ENCODE data around the gene PTCH2.

Gene PTCH2, protein sequence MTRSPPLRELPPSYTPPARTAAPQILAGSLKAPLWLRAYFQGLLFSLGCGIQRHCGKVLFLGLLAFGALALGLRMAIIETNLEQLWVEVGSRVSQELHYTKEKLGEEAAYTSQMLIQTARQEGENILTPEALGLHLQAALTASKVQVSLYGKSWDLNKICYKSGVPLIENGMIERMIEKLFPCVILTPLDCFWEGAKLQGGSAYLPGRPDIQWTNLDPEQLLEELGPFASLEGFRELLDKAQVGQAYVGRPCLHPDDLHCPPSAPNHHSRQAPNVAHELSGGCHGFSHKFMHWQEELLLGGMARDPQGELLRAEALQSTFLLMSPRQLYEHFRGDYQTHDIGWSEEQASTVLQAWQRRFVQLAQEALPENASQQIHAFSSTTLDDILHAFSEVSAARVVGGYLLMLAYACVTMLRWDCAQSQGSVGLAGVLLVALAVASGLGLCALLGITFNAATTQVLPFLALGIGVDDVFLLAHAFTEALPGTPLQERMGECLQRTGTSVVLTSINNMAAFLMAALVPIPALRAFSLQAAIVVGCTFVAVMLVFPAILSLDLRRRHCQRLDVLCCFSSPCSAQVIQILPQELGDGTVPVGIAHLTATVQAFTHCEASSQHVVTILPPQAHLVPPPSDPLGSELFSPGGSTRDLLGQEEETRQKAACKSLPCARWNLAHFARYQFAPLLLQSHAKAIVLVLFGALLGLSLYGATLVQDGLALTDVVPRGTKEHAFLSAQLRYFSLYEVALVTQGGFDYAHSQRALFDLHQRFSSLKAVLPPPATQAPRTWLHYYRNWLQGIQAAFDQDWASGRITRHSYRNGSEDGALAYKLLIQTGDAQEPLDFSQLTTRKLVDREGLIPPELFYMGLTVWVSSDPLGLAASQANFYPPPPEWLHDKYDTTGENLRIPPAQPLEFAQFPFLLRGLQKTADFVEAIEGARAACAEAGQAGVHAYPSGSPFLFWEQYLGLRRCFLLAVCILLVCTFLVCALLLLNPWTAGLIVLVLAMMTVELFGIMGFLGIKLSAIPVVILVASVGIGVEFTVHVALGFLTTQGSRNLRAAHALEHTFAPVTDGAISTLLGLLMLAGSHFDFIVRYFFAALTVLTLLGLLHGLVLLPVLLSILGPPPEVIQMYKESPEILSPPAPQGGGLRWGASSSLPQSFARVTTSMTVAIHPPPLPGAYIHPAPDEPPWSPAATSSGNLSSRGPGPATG

DNA sequence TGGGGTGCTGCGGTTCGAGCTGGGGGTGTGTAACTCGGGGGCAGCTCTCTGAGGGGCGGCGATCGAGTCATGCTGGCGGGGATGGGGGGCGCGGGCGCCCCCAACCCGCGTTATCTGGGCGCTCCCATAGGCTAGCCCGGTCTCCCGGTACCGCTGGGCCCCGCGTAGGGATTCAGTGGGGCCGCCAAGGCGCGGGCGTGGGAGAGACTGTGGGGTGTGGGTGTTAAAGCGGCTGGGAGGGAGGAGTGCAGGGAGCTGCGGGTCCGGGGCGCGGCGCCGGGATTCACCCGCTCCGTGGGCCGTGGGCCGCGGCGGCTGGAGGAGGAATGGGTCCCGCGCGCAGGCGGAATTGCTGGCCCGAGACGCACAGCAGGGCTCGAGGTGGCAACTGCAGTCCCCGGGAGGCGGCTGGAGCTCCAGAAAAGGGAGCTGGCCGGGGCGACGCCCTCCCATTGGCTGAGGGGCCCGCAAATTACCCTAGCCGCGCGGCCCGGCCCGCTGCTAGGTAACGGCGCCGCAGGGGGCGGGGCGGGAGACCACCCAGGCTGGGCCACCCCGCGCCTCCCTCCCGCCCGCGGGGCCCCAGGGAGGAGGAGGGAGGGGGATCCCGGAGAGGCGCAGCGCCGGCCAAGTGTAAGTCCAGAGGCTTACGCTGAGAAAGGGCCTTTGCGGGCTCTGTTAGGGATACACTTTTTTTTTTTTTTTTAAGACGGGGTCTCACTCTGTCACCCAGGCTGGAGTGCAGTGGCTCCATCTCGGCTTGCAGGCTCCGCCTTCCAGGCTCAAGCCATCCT, at the start of gene PTCH2:
TSS of gene PTCH2 (minus strand) at position 392 of the 794 bp plus-strand sequence. CDS start at position 71, 321 bp downstream.
- peaks cover 28% of the 10 kb centered on the region for H3K27me3 Mint-ChIP-seq (ENCODE audit: low read depth)
- peak within 1 kb of the TSS; percentile 23 for H3K4me3 Mint-ChIP-seq
- peaks cover 5% of the 10 kb centered on the region for H3K36me3 Mint-ChIP-seq (ENCODE audit: low read depth)
- no peak within 1 kb of the TSS for H3K27ac Mint-ChIP-seq
- H3K9me3 Mint-ChIP-seq = no peaks in the 10 kb centered on the region
- H3K4me1 Mint-ChIP-seq (ENCODE audit: low read depth) = no peaks in the 10 kb centered on the region

DNA sequence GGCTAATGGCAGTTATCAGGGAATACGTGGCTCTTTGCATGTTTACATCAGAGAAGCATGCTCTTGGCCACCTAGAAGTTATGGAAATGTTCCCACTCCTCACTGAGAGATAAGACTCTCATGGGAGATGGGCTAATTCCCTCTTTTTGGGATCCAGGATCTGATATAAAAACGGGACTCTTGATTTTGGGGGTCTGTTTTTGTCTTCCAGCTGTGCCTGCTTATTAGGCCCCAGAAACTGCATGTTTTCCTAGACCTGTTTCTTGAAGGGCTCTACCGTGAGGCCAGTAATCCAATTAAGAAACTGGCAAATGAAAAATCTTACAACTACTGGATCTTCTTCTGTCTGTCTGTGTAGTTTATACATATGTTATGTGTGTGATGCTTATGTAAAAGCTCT, 47.0 kb upstream of the PTCH2 start:
- Mint-ChIP-seq H3K27me3 (ENCODE audit: low read depth) (no peaks in the 10 kb centered on the region), H3K9me3 (peaks cover 38% of the 10 kb centered on the region), H3K4me3 (no peak overlapping the region), H3K36me3 (ENCODE audit: low read depth) (peaks cover 47% of the 10 kb centered on the region), H3K4me1 (ENCODE audit: low read depth) (peaks cover 5% of the 10 kb centered on the region), H3K27ac (no peak overlapping the region)

DNA sequence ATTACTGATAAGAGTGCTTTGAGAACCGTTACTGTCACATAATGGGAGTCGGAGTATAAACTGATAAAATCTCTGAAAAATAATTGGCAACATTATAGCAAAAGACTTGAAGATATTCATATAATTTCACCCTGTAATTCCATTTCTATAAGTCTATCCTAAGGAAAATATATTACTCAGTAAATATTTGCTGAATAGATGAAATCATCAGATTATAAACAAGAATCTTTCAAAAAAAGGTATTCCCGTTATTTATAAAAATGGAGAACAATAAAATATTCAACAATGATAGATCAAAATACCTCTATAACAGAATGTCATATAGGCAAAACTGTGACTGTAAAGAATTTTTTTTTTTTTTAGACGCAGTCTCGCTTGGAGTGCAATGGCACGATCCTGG, 42.4 kb upstream of the PTCH2 start:
- Mint-ChIP-seq H3K27me3 (ENCODE audit: low read depth) (no peaks in the 10 kb centered on the region), H3K4me3 (no peak overlapping the region), H3K4me1 (ENCODE audit: low read depth) (no peaks in the 10 kb centered on the region), H3K9me3 (peaks cover 33% of the 10 kb centered on the region), H3K36me3 (ENCODE audit: low read depth) (peaks cover 48% of the 10 kb centered on the region), H3K27ac (no peak overlapping the region)

DNA sequence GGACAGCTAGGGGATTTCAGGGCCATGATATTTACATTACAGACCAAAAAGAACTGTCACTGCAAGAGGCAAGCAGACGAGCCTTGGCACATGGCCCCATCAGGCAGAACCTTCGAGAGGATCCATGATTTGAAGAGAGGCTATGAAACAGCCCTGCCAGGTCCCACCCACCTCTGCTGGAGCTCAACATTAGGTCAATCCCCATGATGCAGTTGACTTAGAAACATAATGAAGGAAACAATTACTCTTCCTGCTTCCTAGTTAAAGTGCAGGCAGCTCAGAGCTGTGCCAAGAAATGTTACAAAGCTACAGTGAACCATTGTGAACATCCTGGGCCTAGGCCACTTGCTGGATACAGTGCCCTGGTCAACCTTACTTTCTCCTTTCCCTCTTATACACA, 41.7 kb upstream of the PTCH2 start:
- Mint-ChIP-seq H3K4me3 (no peak overlapping the region), H3K36me3 (ENCODE audit: low read depth) (peaks cover 45% of the 10 kb centered on the region), H3K9me3 (peaks cover 28% of the 10 kb centered on the region), H3K4me1 (ENCODE audit: low read depth) (no peaks in the 10 kb centered on the region), H3K27me3 (ENCODE audit: low read depth) (no peaks in the 10 kb centered on the region), H3K27ac (no peak overlapping the region)

DNA sequence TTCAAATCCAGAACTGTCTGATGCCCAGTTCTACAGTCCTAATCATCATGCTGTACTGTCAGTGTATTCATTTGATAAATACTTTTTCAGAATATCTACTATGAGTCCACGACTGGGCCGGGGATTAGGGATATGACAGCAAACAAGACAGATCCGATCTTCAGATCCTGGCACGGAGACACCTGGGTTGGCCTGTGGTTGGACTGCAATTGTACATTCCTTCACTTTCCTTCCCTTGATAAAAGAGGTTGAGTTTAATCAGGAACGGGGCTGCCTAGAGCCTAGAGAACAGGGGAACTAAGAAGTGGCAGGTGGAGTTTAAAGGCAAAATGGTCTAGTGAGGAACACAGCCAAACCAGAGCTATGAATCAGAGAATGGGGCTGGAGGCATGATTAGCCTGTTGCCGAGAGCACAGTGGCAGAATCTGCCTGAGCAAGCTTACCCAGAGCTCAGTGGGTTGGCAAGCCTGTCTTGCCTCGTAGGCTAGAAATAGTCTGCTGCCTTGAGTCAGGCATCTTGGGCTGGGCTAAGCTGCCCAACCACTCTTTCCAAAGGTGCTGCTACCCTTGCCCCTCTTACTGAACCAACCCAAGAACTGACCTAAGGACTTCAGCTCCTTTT, 38.1 kb upstream of the PTCH2 start:
- Mint-ChIP-seq H3K4me3 (no peak overlapping the region), H3K4me1 (ENCODE audit: low read depth) (no peaks in the 10 kb centered on the region), H3K27me3 (ENCODE audit: low read depth) (no peaks in the 10 kb centered on the region), H3K27ac (no peak overlapping the region), H3K9me3 (peaks cover 4% of the 10 kb centered on the region), H3K36me3 (ENCODE audit: low read depth) (peaks cover 28% of the 10 kb centered on the region)

DNA sequence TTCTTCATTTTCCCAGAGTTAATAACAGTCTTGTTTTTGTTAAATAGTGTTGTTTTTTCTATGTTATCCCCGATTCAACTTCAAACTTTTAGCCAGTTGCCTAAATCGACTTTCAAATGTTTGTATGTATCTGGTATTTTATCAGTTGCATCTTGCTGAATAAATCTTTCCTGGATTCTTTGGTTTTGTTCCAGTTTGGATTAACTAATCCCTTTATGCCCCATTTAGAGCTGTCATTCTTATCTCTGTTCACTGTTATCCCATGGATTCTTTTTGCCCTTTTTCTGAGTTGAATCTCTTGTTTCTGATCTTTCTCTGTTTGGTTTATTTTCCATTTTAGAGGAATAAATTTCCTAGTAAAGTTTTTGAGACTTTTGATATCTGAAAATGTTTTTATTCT, 31.1 kb upstream of the PTCH2 start:
- Mint-ChIP-seq H3K36me3 (ENCODE audit: low read depth) (peaks cover 22% of the 10 kb centered on the region), H3K27ac (no peak overlapping the region), H3K4me3 (no peak overlapping the region), H3K4me1 (ENCODE audit: low read depth) (no peaks in the 10 kb centered on the region), H3K9me3 (no peaks in the 10 kb centered on the region), H3K27me3 (ENCODE audit: low read depth) (no peaks in the 10 kb centered on the region)

DNA sequence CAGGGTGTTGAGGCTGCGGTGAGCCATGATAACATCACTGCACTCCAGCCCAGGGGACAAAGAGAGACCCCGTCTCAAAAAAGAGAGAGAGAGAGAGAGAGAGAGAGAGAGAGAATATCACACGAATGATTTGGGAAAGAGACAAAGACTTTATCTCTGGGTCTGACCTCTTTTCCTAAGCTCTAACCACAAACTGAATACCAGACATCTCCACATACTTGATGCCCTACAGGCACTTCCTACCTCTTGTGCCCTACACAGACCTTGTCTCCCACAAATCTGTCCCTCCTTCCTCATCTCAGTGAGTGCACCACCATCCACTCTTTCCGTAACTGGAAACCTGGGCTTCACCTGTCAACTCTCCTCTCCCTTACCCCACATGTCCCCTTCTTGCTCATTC, 27.0 kb upstream of the PTCH2 start:
- no peak overlapping the region for H3K4me3 Mint-ChIP-seq
- no peaks in the 10 kb centered on the region for H3K4me1 Mint-ChIP-seq (ENCODE audit: low read depth)
- H3K27ac Mint-ChIP-seq = no peak overlapping the region
- H3K9me3 Mint-ChIP-seq = no peaks in the 10 kb centered on the region
- H3K27me3 Mint-ChIP-seq (ENCODE audit: low read depth) = no peaks in the 10 kb centered on the region
- H3K36me3 Mint-ChIP-seq (ENCODE audit: low read depth) = peaks cover 25% of the 10 kb centered on the region

DNA sequence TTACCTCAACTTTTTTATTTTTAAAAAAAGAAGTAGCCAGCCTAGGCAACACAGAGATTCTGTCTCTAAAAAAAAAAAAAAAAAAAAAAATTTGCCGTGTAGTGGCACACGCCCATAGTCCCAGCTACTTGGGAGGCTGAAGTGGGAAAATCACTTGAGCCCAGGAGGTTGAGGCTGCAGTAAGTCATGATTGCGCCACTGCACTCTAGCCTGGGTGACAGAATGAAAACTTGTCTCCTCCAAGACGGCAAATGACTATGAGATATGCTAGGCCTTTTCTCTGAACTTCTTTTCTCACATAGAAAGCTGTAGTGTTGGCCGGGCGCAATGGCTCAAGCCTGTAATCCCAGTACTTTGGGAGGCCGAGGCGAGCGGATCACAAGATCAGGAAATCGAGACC, 24.7 kb upstream of the PTCH2 start:
- Mint-ChIP-seq H3K4me1 (ENCODE audit: low read depth) (no peaks in the 10 kb centered on the region), H3K27ac (no peak overlapping the region), H3K36me3 (ENCODE audit: low read depth) (peaks cover 18% of the 10 kb centered on the region), H3K4me3 (no peak overlapping the region), H3K9me3 (no peaks in the 10 kb centered on the region), H3K27me3 (ENCODE audit: low read depth) (no peaks in the 10 kb centered on the region)

DNA sequence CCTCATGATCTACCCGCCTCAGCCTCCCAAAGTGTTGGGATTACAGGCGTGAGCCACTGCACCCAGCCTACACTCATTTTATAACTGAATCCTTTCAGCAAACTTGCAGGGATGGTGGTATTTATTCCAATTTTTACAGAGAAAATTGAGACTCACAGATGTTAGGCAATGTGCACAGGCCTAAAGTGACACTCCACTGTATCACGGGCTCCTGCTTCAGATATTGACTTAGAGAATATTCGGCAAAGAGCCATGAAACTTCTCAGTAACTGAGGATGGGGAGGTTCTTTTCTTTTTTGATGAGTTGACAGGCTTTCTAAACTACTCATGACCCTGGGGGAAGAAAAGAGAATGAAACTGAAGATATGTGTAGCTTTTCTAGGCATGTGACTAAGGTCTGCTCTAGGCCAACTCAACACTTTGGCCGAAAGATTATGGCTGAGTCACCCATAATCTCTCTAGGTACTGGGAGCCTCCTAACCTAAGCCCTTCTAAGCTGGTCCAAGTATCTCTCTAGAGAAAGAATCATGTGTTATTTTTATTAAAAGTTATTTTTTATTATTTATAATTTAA, 19.9 kb upstream of the PTCH2 start:
- peaks cover 6% of the 10 kb centered on the region for H3K36me3 Mint-ChIP-seq (ENCODE audit: low read depth)
- H3K9me3 Mint-ChIP-seq = no peaks in the 10 kb centered on the region
- H3K4me1 Mint-ChIP-seq (ENCODE audit: low read depth) = no peaks in the 10 kb centered on the region
- H3K4me3 Mint-ChIP-seq = no peak overlapping the region
- no peak overlapping the region for H3K27ac Mint-ChIP-seq
- no peaks in the 10 kb centered on the region for H3K27me3 Mint-ChIP-seq (ENCODE audit: low read depth)

DNA sequence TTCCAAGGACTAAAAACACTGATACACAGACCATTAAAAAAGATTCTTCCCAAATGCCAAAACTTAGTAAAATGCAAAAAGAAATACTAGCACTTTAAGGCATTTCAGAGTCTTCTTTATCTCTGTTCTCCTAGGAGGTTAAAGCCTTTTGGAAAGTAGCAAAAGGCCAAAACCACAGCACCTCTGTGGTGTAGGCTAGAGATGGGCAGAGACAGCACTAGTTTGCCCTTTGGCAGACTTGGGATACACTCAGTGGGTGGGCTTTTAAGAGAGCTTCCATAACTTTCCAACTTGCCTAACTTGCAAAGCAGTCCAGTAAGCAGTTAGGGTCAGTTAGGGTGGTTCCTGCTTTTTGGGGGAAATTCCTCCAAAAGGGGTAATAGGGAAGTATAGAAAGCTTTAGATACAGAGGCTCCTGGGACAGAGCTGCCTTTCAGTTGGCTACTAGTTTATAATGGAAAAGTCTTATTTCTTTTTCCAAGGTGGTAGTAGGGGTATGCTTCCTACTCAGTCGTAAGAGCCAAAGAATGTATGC, 17.9 kb upstream of the PTCH2 start:
- Mint-ChIP-seq H3K4me1 (ENCODE audit: low read depth) (no peaks in the 10 kb centered on the region), H3K27me3 (ENCODE audit: low read depth) (no peaks in the 10 kb centered on the region), H3K27ac (no peak overlapping the region), H3K36me3 (ENCODE audit: low read depth) (peaks cover 10% of the 10 kb centered on the region), H3K4me3 (no peak overlapping the region), H3K9me3 (no peaks in the 10 kb centered on the region)

DNA sequence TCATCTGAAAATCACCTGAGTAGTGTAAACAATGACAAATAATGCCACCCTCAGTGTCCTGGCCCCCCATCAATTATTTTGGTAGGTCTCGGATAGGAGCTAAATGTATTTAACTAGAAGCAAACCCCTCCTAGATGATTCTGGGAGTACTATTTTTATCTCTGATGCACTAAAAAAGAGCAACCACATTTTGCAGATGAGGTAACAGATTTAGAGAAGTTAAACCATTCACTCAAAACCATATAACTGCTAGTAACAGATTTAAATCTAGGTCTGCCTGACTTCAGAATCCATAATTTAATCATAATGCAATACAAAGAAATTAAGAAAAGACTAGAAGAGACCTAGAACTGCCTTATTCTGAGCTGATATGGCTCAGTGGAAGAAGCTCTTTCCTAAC, 17.3 kb upstream of the PTCH2 start:
- Mint-ChIP-seq H3K27me3 (ENCODE audit: low read depth) (no peaks in the 10 kb centered on the region), H3K27ac (no peak overlapping the region), H3K4me3 (no peak overlapping the region), H3K4me1 (ENCODE audit: low read depth) (no peaks in the 10 kb centered on the region), H3K9me3 (no peaks in the 10 kb centered on the region), H3K36me3 (ENCODE audit: low read depth) (peaks cover 10% of the 10 kb centered on the region)

DNA sequence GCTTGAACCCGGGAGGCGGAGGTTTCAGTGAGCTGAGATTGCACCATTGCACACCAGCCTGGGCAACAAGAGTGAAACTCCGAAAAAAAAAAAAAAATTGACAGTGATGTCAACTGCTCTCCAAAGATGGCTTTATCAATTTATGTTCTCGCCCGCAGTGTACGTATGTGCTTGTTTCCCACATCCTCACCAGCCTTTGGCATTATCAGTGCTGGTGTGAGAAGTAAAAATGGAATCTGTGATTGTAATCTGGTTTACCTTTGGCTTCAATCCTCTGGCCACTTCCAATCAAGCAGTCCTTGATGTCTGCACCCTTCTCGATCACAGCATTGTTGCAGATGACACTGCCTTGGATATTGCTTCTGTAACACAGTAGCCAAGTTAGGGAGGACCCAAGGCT, 14.4 kb upstream of the PTCH2 start:
- peaks cover 9% of the 10 kb centered on the region for H3K36me3 Mint-ChIP-seq (ENCODE audit: low read depth)
- H3K9me3 Mint-ChIP-seq = no peaks in the 10 kb centered on the region
- H3K4me1 Mint-ChIP-seq (ENCODE audit: low read depth) = no peaks in the 10 kb centered on the region
- H3K4me3 Mint-ChIP-seq = no peak overlapping the region
- H3K27ac Mint-ChIP-seq = no peak overlapping the region
- no peaks in the 10 kb centered on the region for H3K27me3 Mint-ChIP-seq (ENCODE audit: low read depth)

DNA sequence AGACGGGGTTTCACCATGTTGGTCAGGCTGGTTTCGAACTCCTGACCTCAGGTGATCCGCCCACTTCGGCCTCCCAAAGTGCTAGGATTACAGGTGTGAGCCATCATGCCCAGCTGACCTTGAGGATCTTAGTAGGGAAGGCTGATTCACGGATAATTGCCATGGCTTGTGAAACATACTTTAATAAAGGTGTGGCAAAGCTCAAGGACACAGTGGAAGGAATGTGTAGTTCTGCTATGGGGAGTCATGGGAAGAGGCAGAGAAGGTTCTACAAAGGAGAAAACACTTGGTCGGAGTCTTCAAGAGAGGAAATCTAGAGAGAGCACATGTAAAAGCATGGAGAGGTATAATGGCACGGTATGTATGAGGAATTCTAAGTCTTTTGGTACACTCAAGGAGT, 12.7 kb upstream of the PTCH2 start:
- Mint-ChIP-seq H3K4me3 (no peak overlapping the region), H3K4me1 (ENCODE audit: low read depth) (no peaks in the 10 kb centered on the region), H3K27ac (no peak overlapping the region), H3K36me3 (ENCODE audit: low read depth) (peaks cover 11% of the 10 kb centered on the region), H3K9me3 (no peaks in the 10 kb centered on the region), H3K27me3 (ENCODE audit: low read depth) (no peaks in the 10 kb centered on the region)
